Prostate gland (tissue), 2 donors: ENCODE measurements around the gene SYTL5.

Experiments
- POLR2A ChIP-seq: fragments of 450-650 bp; IDR thresholded peaks from one replicate; pipeline ENCODE4 v1.6.1; 2016; ENCODE audit warnings: antibody characterized with exemption, mild to moderate bottlenecking
- TF ChIP-seq, protein P1 (sequence below), 4 experiments: fragments of 200-600 bp in 2 of 4; fragments of 450-650 bp in 2 of 4; sonication (generic) in 2 of 4; IDR thresholded peaks; 1 replicate in 3 of 4; 2 replicates in 1 of 4; pipeline ENCODE4 v1.5.1; 2016 to 2019; ENCODE audit warnings: antibody characterized with exemption in 4 of 4, mild to moderate bottlenecking in 2 of 4, moderate library complexity in 2 of 4

DNA sequence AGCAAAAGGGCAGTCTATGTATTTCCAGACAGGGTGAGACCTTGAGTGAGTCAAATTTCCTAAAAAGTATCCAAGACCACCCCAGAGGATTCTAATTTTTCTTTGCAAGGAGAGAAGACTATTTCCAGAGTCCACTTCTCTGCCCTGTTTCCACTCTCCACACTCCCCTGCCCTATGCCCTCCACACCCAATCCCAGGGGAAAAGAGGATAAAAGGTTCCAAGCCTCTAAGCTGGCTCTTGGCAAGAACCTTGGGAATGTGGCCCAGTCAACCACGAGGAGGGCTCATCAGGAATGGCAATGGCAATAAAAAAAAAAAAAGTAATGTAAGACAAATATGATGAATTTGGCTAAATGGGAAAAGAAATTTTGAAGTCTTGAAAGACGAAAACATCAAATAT is 148.5 kb downstream of the SYTL5 start:
- TF ChIP-seq, protein P1, sequence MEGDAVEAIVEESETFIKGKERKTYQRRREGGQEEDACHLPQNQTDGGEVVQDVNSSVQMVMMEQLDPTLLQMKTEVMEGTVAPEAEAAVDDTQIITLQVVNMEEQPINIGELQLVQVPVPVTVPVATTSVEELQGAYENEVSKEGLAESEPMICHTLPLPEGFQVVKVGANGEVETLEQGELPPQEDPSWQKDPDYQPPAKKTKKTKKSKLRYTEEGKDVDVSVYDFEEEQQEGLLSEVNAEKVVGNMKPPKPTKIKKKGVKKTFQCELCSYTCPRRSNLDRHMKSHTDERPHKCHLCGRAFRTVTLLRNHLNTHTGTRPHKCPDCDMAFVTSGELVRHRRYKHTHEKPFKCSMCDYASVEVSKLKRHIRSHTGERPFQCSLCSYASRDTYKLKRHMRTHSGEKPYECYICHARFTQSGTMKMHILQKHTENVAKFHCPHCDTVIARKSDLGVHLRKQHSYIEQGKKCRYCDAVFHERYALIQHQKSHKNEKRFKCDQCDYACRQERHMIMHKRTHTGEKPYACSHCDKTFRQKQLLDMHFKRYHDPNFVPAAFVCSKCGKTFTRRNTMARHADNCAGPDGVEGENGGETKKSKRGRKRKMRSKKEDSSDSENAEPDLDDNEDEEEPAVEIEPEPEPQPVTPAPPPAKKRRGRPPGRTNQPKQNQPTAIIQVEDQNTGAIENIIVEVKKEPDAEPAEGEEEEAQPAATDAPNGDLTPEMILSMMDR (IDR thresholded peaks at IDR 0.05), result no peak
- no peak for TF ChIP-seq POLR2A
